Progenitor cell of endocrine pancreas (in vitro differentiated cells): ENCODE results near the gene KITLG. TPM values are rescaled to one million over a fixed set of nuclear protein-coding genes. Genes with fewer than 3 reads are reported as not detected.
"Not testable (repeated sequence)": the region's sequence is repeated elsewhere in the genome, so short reads cannot be mapped to it uniquely, and the experiment has no call there.

ENCODE experiments used
- DNase-seq: peaks from one replicate; pipeline ENCODE4 v3.0.0; 2021; ENCODE audit warnings: low spot score; ENCODE audit not compliant: unreplicated experiment
- H3K27ac Mint-ChIP-seq: 2 replicates; pipeline ENCODE4 v1.8.0; 2021; ENCODE audit warnings: mild to moderate bottlenecking, moderate library complexity, mixed read lengths
- H3K27me3 Mint-ChIP-seq: 2 replicates; pipeline ENCODE4 v1.8.0; 2021; ENCODE audit warnings: mixed read lengths
- H3K36me3 Mint-ChIP-seq: 2 replicates; pipeline ENCODE4 v1.8.0; 2022; ENCODE audit warnings: mixed read lengths; ENCODE audit not compliant: insufficient read depth
- H3K4me1 Mint-ChIP-seq: 2 replicates; pipeline ENCODE4 v1.8.0; 2021; ENCODE audit warnings: low read depth, mixed read lengths
- H3K4me3 Mint-ChIP-seq: 2 replicates; pipeline ENCODE4 v1.8.0; 2021; ENCODE audit warnings: low read depth, mild to moderate bottlenecking, moderate library complexity, mixed read lengths
- H3K9me3 Mint-ChIP-seq: 2 replicates; pipeline ENCODE4 v1.8.0; 2021; ENCODE audit warnings: low read depth, mixed read lengths
- CTCF ChIP-seq: fragments of 200-600 bp; sonication (generic); IDR thresholded peaks from one replicate; pipeline ENCODE4 v1.5.0; 2021; ENCODE audit warnings: antibody characterized with exemption, mild to moderate bottlenecking; ENCODE audit not compliant: unreplicated experiment
- total RNA-seq: library from RNA; stranded (reverse); gene quantifications from 2 replicates; pipeline ENCODE4 v1.2.1, GENCODE V29; 2021

Gene KITLG
- total RNA-seq, 1 donor from 2014 or later: 9.1 TPM

GRCh38 chr12:88516811-88517210, 63.5 kb downstream of the KITLG start:
- no peak for TF ChIP-seq CTCF
- H3K27me3 Mint-ChIP-seq: no peaks in the 10 kb centered on the region
- peaks cover 7% of the 10 kb centered on the region for H3K4me1 Mint-ChIP-seq
- DNase-seq: no peak
- H3K4me3 Mint-ChIP-seq: no peak overlapping the region
- peaks cover 2% of the 10 kb centered on the region for H3K36me3 Mint-ChIP-seq
- H3K27ac Mint-ChIP-seq: no peak overlapping the region
- H3K9me3 Mint-ChIP-seq: no peaks in the 10 kb centered on the region

GRCh38 chr12:88510843-88511242, 69.4 kb downstream of the KITLG start:
- no peak overlapping the region for H3K4me3 Mint-ChIP-seq
- no peak for DNase-seq
- no peaks in the 10 kb centered on the region for H3K27me3 Mint-ChIP-seq
- H3K9me3 Mint-ChIP-seq: no peaks in the 10 kb centered on the region
- peaks cover 1% of the 10 kb centered on the region for H3K36me3 Mint-ChIP-seq
- no peak overlapping the region for H3K27ac Mint-ChIP-seq
- TF ChIP-seq CTCF: no peak
- no peaks in the 10 kb centered on the region for H3K4me1 Mint-ChIP-seq

GRCh38 chr12:88509851-88510250, 70.4 kb downstream of the KITLG start:
- no peak for DNase-seq
- H3K4me3 Mint-ChIP-seq: no peak overlapping the region
- no peak overlapping the region for H3K27ac Mint-ChIP-seq
- peaks cover 3% of the 10 kb centered on the region for H3K36me3 Mint-ChIP-seq
- H3K4me1 Mint-ChIP-seq: no peaks in the 10 kb centered on the region
- no peak for TF ChIP-seq CTCF
- H3K9me3 Mint-ChIP-seq: no peaks in the 10 kb centered on the region
- H3K27me3 Mint-ChIP-seq: no peaks in the 10 kb centered on the region

GRCh38 chr12:88509347-88509746, 70.9 kb downstream of the KITLG start:
- Mint-ChIP-seq H3K27me3 (no peaks in the 10 kb centered on the region), H3K4me1 (no peaks in the 10 kb centered on the region), H3K36me3 (peaks cover 6% of the 10 kb centered on the region), H3K9me3 (no peaks in the 10 kb centered on the region), H3K27ac (no peak overlapping the region), H3K4me3 (no peak overlapping the region)
- no peak for DNase-seq
- TF ChIP-seq CTCF: no peak

GRCh38 chr12:88507851-88508250, 72.4 kb downstream of the KITLG start:
- not testable (repeated sequence) for H3K4me3 Mint-ChIP-seq, H3K36me3 Mint-ChIP-seq, H3K4me1 Mint-ChIP-seq, H3K27me3 Mint-ChIP-seq, H3K27ac Mint-ChIP-seq, H3K9me3 Mint-ChIP-seq, DNase-seq

GRCh38 chr12:88507270-88507669, 73.0 kb downstream of the KITLG start:
- Mint-ChIP-seq H3K27me3 (no peaks in the 10 kb centered on the region), H3K4me1 (peaks cover 9% of the 10 kb centered on the region), H3K36me3 (peaks cover 8% of the 10 kb centered on the region), H3K9me3 (no peaks in the 10 kb centered on the region), H3K27ac (no peak overlapping the region), H3K4me3 (no peak overlapping the region)
- TF ChIP-seq CTCF: no peak
- DNase-seq: no peak
